Ovary (tissue), 9 donors: ENCODE data around the gene PSMB10. TPM values are rescaled to one million over a fixed set of nuclear protein-coding genes. Genes with fewer than 3 reads are reported as not detected.
A peak's percentile ranks its signal among the peaks of the same experiment; 100 is the strongest.
"Not testable (repeated sequence)": the region's sequence is repeated elsewhere in the genome, so short reads cannot be mapped to it uniquely, and the experiment has no call there.

Experiments used
- DNase-seq, 5 donors: peaks; one replicate each; pipeline ENCODE4 v3.0.0-alpha.2; 2019 to 2020
- H3K27ac ChIP-seq, 2 donors: fragments of 200-600 bp; one replicate each; pipeline versions ENCODE4 v1.5.1 to v1.8.0; 2019 to 2022
- H3K27me3 ChIP-seq: fragments of 200-600 bp; one replicate; pipeline ENCODE4 v1.8.0; 2022
- H3K36me3 ChIP-seq: fragments of 200-600 bp; sonication (generic); one replicate; pipeline ENCODE4 v1.5.1; 2019
- H3K4me1 ChIP-seq: one replicate; pipeline ENCODE4 v1.8.1; 2013; ENCODE audit warnings: mild to moderate bottlenecking, moderate library complexity; ENCODE audit not compliant: insufficient read depth
- H3K4me3 ChIP-seq: fragments of 200-600 bp; sonication (generic); one replicate; pipeline ENCODE4 v1.5.1; 2017
- H3K9me3 ChIP-seq, 2 donors: fragments of 200-600 bp in 1 of 2; sonication (generic) in 1 of 2; one replicate each; pipeline versions ENCODE4 v1.5.1 to v1.8.1; 2013 to 2019; ENCODE audit warnings: mild to moderate bottlenecking in 1 of 2, moderate library complexity in 1 of 2
- CTCF ChIP-seq, 3 donors: fragments of 450-650 bp in 2 of 3; fragments of 200-600 bp in 1 of 3; IDR thresholded peaks; one replicate each; pipeline versions ENCODE4 v1.5.1 to v1.8.0; 2016 to 2022; ENCODE audit warnings: antibody characterized with exemption in 3 of 3, mild to moderate bottlenecking in 1 of 3
- EP300 ChIP-seq: sonication (generic); formaldehyde crosslinking; IDR thresholded peaks from one replicate; pipeline ENCODE4 v1.6.1; 2017; ENCODE audit warnings: antibody characterized with exemption
- POLR2A ChIP-seq: fragments of 450-650 bp; IDR thresholded peaks from one replicate; pipeline ENCODE4 v1.6.1; 2017; ENCODE audit warnings: antibody characterized with exemption, mild to moderate bottlenecking, moderate library complexity
- WGBS, 3 donors: extraction: QIAGEN DNeasy Blood & Tissue Kit in 1 of 3; methylation state at CpG; one replicate each; pipeline versions ENCODE4 v1.1.5 to v1.1.7; 2013 to 2017; 5-methylcytosine and 5-hydroxymethylcytosine counted together
- intact Hi-C, 4 donors: fragments of 100-400 bp; cut with DNase I; formaldehyde crosslinking; loops; one replicate each; pipeline versions ENCODE4 v1.11.0 to v1.15.1; 2022 to 2023
- polyA plus RNA-seq, 2 donors: library from polyadenylated mRNA; stranded (reverse); fragments of 200-250 nt in 1 of 2; fragments of 350-450 nt in 1 of 2; fragmentation: Illumina TruSeq in 1 of 2; extraction: RNeasy Lipid Tissue Mini Kit (QIAGEN cat#74804) in 1 of 2; gene quantifications; one replicate each; pipeline ENCODE4 v1.2.3, GENCODE V29; 2013 to 2014
- total RNA-seq, 7 donors: library from RNA; depleted of rRNA in 2 of 7; stranded (reverse); fragments of >200 nt in 2 of 7; fragmentation: NEBNext Ultra II Directional in 3 of 7; extraction: Animal tissue kit (Norgen Biotek cat#: 25700) in 3 of 7; gene quantifications; one replicate each; pipeline versions ENCODE4 v1.1.0 to v1.2.4, GENCODE V29; 2016 to 2023
- donor health status: DM: no; HTN: no; CAD: no; lungs with moderate emphysema.
- donor health status: DM: no; HTN: no; CAD: no.
- donor health status: Bipolar disorder and iron deficiency.
- donor health status: DM: yes; HTN: yes; CAD: no.
- donor health status: DM: no; HTN: no; CAD: no.
- donor health status: DM: yes; HTN: yes; CAD: no.

Gene PSMB10
- total and polyA plus RNA-seq, 9 donors, result 5.8 to 64.4 (median 50.8) TPM

- Histone ChIP-seq H3K36me3 (no peaks in the 10 kb centered on the region), H3K27me3 (no peaks in the 10 kb centered on the region), H3K4me1 (peaks cover 25% of the 10 kb centered on the region), H3K27ac (no peak overlapping the region), H3K4me3 (no peak overlapping the region), H3K9me3 (no peaks in the 10 kb centered on the region)
- WGBS, 3 donors, result 82 to 90% (median 89%) methylated on average over 5 of the region's 5 CpGs
- DNase-seq, result no peak
- no peak for TF ChIP-seq EP300
- TF ChIP-seq POLR2A, result no peak
- no peak for TF ChIP-seq CTCF (IDR thresholded peaks at IDR 0.05)
- intact Hi-C loops, result no loop called here
These were observed 3.9 kb upstream of the PSMB10 start for GRCh38 chr16:67940446-67941089.

- Histone ChIP-seq H3K4me1 (peaks cover 23% of the 10 kb centered on the region), H3K27ac (no peak overlapping the region), H3K9me3 (no peaks in the 10 kb centered on the region), H3K36me3 (no peaks in the 10 kb centered on the region), H3K27me3 (no peaks in the 10 kb centered on the region), H3K4me3 (no peak overlapping the region)
- intact Hi-C loops, result loop anchor here in 1 of 4 donors (10.0 kb wide), 1 partner anchor 275 kb away; the partner anchor contains the start of genes ACD, C16orf86, ENKD1 and PARD6A
- 69 to 79% (median 73%) methylated on average over 33 of the region's 33 CpGs for WGBS, 3 donors
- DNase-seq, result peak; percentile 52 to 73 (median 61)
- no peak for TF ChIP-seq POLR2A
- TF ChIP-seq CTCF (IDR thresholded peaks at IDR 0.05), result no peak
These were observed 3.1 kb upstream of the PSMB10 start for GRCh38 chr16:67939507-67940445.

GRCh38 chr16:67937713-67938112 is 1.1 kb upstream of the PSMB10 start:
- H3K27me3 ChIP-seq, H3K27ac ChIP-seq, H3K4me3 ChIP-seq, H3K4me1 ChIP-seq, DNase-seq, H3K36me3 ChIP-seq, H3K9me3 ChIP-seq: not testable (repeated sequence)
- whole genome bisulfite sequencing, 3 donors, result 86 to 92% (median 91%) methylated on average over 5 of the region's 5 CpGs
- intact Hi-C loops, result loop anchor here in 1 of 4 donors (10.0 kb wide), 1 partner anchor 273 kb away; the partner anchor contains the start of genes ACD, C16orf86, ENKD1 and PARD6A

- H3K4me1 ChIP-seq, result peaks cover 9% of the 10 kb centered on the region
- peak overlapping the region; percentile 83 to 85 for H3K27ac ChIP-seq
- no peaks in the 10 kb centered on the region for H3K9me3 ChIP-seq
- no peaks in the 10 kb centered on the region for H3K36me3 ChIP-seq
- 41 to 43% (median 41%) methylated on average over 6 of the region's 6 CpGs for WGBS, 3 donors
- peak overlapping the region; percentile 96 for H3K4me3 ChIP-seq
- intact Hi-C loops, result loop anchor here in 1 of 4 donors (10.0 kb wide), 1 partner anchor 272 kb away; the partner anchor contains the start of genes ACD, C16orf86, ENKD1 and PARD6A
- DNase-seq, result no peak
- no peaks in the 10 kb centered on the region for H3K27me3 ChIP-seq
- no peak for TF ChIP-seq CTCF (IDR thresholded peaks at IDR 0.05)
- TF ChIP-seq EP300, result no peak
- no peak for TF ChIP-seq POLR2A
These were observed 393 bp upstream of the PSMB10 start for GRCh38 chr16:67936880-67937605.
